HCT116 (cell line): ENCODE measurements around the gene DMKN. TPM values are rescaled to one million over a fixed set of nuclear protein-coding genes. Genes with fewer than 3 reads are reported as not detected.

ENCODE experiments used
- ATAC-seq: fragments of 200-7000 bp; cut with Tn5 transposase; 2 replicates; pipeline ENCODE4 v1.9.1; 2020; ENCODE audit warnings: mild to moderate bottlenecking, moderate library complexity
- BruUV-seq: library from RNA; stranded (reverse); fragments of 400-500 nt; replicated peaks from 2 replicates; lab custom pipeline; 2021; lab: Mats Ljungman, UMichigan
- CTCF ChIA-PET: fragments of 300-600 bp; sonication (Branson Sonifier 250); formaldehyde crosslinking; loops from one replicate; lab custom pipeline; 2021; ENCODE audit warnings: antibody characterized with exemption; lab: Charles Lee
- POLR2A ChIA-PET: fragments of 300-600, 350-600 bp; sonication (Branson Sonifier 250); formaldehyde crosslinking; loops from one replicate; lab custom pipeline; 2021; ENCODE audit warnings: antibody characterized with exemption; lab: Charles Lee
- RAD21 ChIA-PET, 2 experiments: fragments of 300-600 bp; sonication (Branson Sonifier 250); formaldehyde crosslinking; loops; one replicate each; lab custom pipeline; 2023; ENCODE audit warnings: low total read pairs in 2 of 2; ENCODE audit not compliant: uncharacterized antibody in 2 of 2, unreplicated experiment in 2 of 2, low non-redundant PET in 1 of 2; lab: Charles Lee
- DNase-seq: peaks from one replicate; pipeline ENCODE4 v3.0.0-alpha.2; 2010; ENCODE audit warnings: low read depth, low spot score
- H2AFZ ChIP-seq: fragments of 200-600 bp; shearing (Covaris generic), sonication (generic); 2 replicates; pipeline ENCODE4 v1.6.1; 2017; ENCODE audit warnings: low read depth, mixed run types, mixed read lengths, antibody characterized with exemption, low read length; ENCODE audit not compliant: poor library complexity, severe bottlenecking
- H3K27ac ChIP-seq: 2 replicates; pipeline ENCODE4 v1.5.1; 2012; ENCODE audit warnings: low read depth, low read length
- H3K27me3 ChIP-seq: fragments of 200-600 bp; sonication (generic); 2 replicates; pipeline ENCODE4 v1.6.1; 2016; ENCODE audit warnings: mixed run types, low read length, mixed read lengths; ENCODE audit not compliant: insufficient read depth
- H3K36me3 ChIP-seq, 2 experiments: fragments of 200-500 bp in 1 of 2; fragments of 200-600 bp in 1 of 2; sonication (Bioruptor generic) in 1 of 2; sonication (generic) in 1 of 2; 2 replicates each; pipeline versions ENCODE4 v1.5.1 to v1.6.1; 2014 to 2016; ENCODE audit warnings: low read length in 2 of 2, inconsistent platforms in 1 of 2, mixed read lengths in 1 of 2, mixed run types in 1 of 2; ENCODE audit not compliant: insufficient read depth in 2 of 2, control insufficient read depth in 1 of 2
- H3K4me1 ChIP-seq, 2 experiments: fragments of 200-600 bp in 1 of 2; sonication (generic) in 1 of 2; 2 replicates each; pipeline versions ENCODE4 v1.5.1 to v1.6.1; 2012 to 2017; ENCODE audit warnings: low read length in 2 of 2, inconsistent platforms in 1 of 2, mild to moderate bottlenecking in 1 of 2, mixed read lengths in 1 of 2, mixed run types in 1 of 2, moderate library complexity in 1 of 2; ENCODE audit not compliant: insufficient read depth in 2 of 2, control insufficient read depth in 1 of 2
- H3K4me2 ChIP-seq: fragments of 200-600 bp; sonication (generic); 2 replicates; pipeline ENCODE4 v1.6.1; 2017; ENCODE audit warnings: mixed run types, low read length, mixed read lengths
- H3K4me3 ChIP-seq, 2 experiments: fragments of 200-600 bp in 1 of 2; sonication (generic) in 1 of 2; replicated peaks in 1 of 2; 2 replicates each; pipeline ENCODE4 v1.5.1; 2011 to 2016; ENCODE audit warnings: low read length in 2 of 2, control low read depth in 1 of 2, low read depth in 1 of 2, mild to moderate bottlenecking in 1 of 2, mixed read lengths in 1 of 2, mixed run types in 1 of 2
- H3K79me2 ChIP-seq: fragments of 200-600 bp; sonication (generic); 2 replicates; pipeline ENCODE4 v1.6.1; 2017; ENCODE audit warnings: mild to moderate bottlenecking, mixed run types, low read length, moderate library complexity, mixed read lengths; ENCODE audit not compliant: insufficient read depth
- H3K9ac ChIP-seq: fragments of 200-600 bp; sonication (generic); 2 replicates; pipeline ENCODE4 v1.6.1; 2016; ENCODE audit warnings: low read length, mixed read lengths
- H3K9me2 ChIP-seq: fragments of 200-600 bp; sonication (generic), shearing (Covaris generic); 2 replicates; pipeline ENCODE4 v1.6.1; 2017; ENCODE audit warnings: mixed run types, mild to moderate bottlenecking, moderate library complexity; ENCODE audit not compliant: insufficient read depth
- H3K9me3 ChIP-seq, 2 experiments: fragments of 200-500 bp in 1 of 2; fragments of 200-600 bp in 1 of 2; sonication (Bioruptor generic) in 1 of 2; sonication (generic) in 1 of 2; 2 replicates each; pipeline ENCODE4 v1.6.1; 2014 to 2017; ENCODE audit warnings: low read length in 2 of 2, mixed read lengths in 2 of 2, inconsistent platforms in 1 of 2, low read depth in 1 of 2, mild to moderate bottlenecking in 1 of 2, mixed run types in 1 of 2, moderate library complexity in 1 of 2; ENCODE audit not compliant: control insufficient read depth in 1 of 2, insufficient read depth in 1 of 2
- H4K20me1 ChIP-seq: fragments of 200-600 bp; sonication (generic), shearing (Covaris generic); 2 replicates; pipeline ENCODE4 v1.6.1; 2017; ENCODE audit warnings: mixed run types, mild to moderate bottlenecking, moderate library complexity; ENCODE audit not compliant: insufficient read depth
- CEBPB ChIP-seq: IDR thresholded peaks from 2 replicates; pipeline ENCODE4 v1.6.1; 2012; ENCODE audit warnings: low read depth
- EGR1 ChIP-seq: IDR thresholded peaks from 2 replicates; pipeline ENCODE4 v1.6.1; 2012; ENCODE audit warnings: low read depth
- ELF1 ChIP-seq: IDR thresholded peaks from 2 replicates; pipeline ENCODE4 v1.6.1; 2012; ENCODE audit warnings: low read depth, borderline replicate concordance
- EZH2 ChIP-seq: fragments of 200-600 bp; sonication (generic); IDR thresholded peaks from 2 replicates; pipeline ENCODE4 v1.6.1; 2017; ENCODE audit warnings: antibody characterized with exemption, mixed run types
- RAD21 ChIP-seq: IDR thresholded peaks from 2 replicates; pipeline ENCODE4 v1.6.1; 2012; ENCODE audit warnings: low read depth, mild to moderate bottlenecking
- SP1 ChIP-seq: IDR thresholded peaks from 2 replicates; pipeline ENCODE4 v1.6.1; 2012; ENCODE audit warnings: low read depth
- TCF7L2 ChIP-seq: IDR thresholded peaks from 2 replicates; pipeline ENCODE4 v1.7.0; 2011; ENCODE audit warnings: borderline replicate concordance, inconsistent platforms; ENCODE audit not compliant: insufficient read depth, insufficient read length; ENCODE audit errors: extremely low read depth
- YY1 ChIP-seq: IDR thresholded peaks from 2 replicates; pipeline ENCODE4 v1.6.1; 2011; ENCODE audit warnings: low read length, low read depth, moderate library complexity, mild to moderate bottlenecking; ENCODE audit not compliant: insufficient replicate concordance; ENCODE audit errors: extremely low read depth
- ZFX ChIP-seq: fragments of 450-650 bp; IDR thresholded peaks from 2 replicates; pipeline ENCODE4 v1.6.1; 2017
- intact Hi-C: fragments of 100-400 bp; cut with micrococcal nuclease; formaldehyde crosslinking; loops from 2 replicates; pipeline ENCODE4 v1.10.0; 2022
- total RNA-seq: library from RNA; stranded (reverse); gene quantifications from one replicate; pipeline ENCODE4 v1.2.1, GENCODE V29; 2021; ENCODE audit not compliant: unreplicated experiment
- TF ChIP-seq, protein P1 (sequence below): IDR thresholded peaks from 2 replicates; pipeline ENCODE4 v1.6.1; 2012; ENCODE audit warnings: low read depth
- TF ChIP-seq, protein P2 (sequence below), 3 experiments: fragments of 200-600 bp in 1 of 3; sonication (generic) in 1 of 3; IDR thresholded peaks in 2 of 3; conservative IDR thresholded peaks in 1 of 3; 2 replicates each; pipeline ENCODE4 v1.5.1; 2012 to 2017; ENCODE audit warnings: low read depth in 2 of 3, low read length in 2 of 3, antibody characterized with exemption in 1 of 3, borderline replicate concordance in 1 of 3, control low read depth in 1 of 3, mild to moderate bottlenecking in 1 of 3, mixed read lengths in 1 of 3, mixed run types in 1 of 3, moderate library complexity in 1 of 3; ENCODE audit not compliant: insufficient read depth in 1 of 3

The DMKN gene
- total RNA-seq, 1 experiment from 2014 or later = 246 TPM

DNA sequence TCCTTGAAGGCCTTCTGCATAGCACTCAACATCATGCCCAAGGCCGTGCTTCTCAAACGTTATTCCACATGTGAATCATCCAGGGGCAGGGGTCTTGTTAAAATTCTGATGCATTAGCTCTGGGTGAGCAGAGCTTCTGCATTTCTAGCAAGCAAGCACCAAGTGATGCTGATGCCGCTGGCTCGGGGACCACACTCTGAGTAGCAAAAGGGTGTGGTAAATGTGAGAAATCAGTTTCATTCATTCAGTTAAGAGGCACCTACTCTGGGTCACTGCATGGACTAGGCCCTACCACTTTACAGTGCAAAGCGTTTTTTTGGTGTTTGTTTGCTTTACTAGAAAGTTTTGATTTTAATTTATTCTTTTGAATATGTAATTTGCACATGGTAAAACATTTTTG lies 30.4 kb downstream of the DMKN start:
- ChIA-PET RAD21 (no interaction called here), POLR2A (no interaction called here), CTCF (no interaction called here)
- Histone ChIP-seq H3K9me3 (no peaks in the 10 kb centered on the region), H3K4me3 (no peak overlapping the region), H3K9me2 (no peaks in the 10 kb centered on the region), H3K27me3 (peaks cover 9% of the 10 kb centered on the region), H3K4me2 (no peak overlapping the region), H3K79me2 (no peaks in the 10 kb centered on the region), H3K9ac (no peak overlapping the region), H2AFZ (no peak overlapping the region), H3K36me3 (no peaks in the 10 kb centered on the region), H4K20me1 (no peaks in the 10 kb centered on the region), H3K4me1 (peaks cover 2 to 5% of the 10 kb centered on the region in 2 experiments; a peak in 2 of 4 replicates), H3K27ac (no peak overlapping the region)
- TF ChIP-seq EGR1 (no peak), TCF7L2 (no peak), SP1 (no peak), EZH2 (no peak), CEBPB (no peak), ELF1 (no peak), RAD21 (no peak), YY1 (no peak), ZFX (no peak)
- TF ChIP-seq, protein P1, sequence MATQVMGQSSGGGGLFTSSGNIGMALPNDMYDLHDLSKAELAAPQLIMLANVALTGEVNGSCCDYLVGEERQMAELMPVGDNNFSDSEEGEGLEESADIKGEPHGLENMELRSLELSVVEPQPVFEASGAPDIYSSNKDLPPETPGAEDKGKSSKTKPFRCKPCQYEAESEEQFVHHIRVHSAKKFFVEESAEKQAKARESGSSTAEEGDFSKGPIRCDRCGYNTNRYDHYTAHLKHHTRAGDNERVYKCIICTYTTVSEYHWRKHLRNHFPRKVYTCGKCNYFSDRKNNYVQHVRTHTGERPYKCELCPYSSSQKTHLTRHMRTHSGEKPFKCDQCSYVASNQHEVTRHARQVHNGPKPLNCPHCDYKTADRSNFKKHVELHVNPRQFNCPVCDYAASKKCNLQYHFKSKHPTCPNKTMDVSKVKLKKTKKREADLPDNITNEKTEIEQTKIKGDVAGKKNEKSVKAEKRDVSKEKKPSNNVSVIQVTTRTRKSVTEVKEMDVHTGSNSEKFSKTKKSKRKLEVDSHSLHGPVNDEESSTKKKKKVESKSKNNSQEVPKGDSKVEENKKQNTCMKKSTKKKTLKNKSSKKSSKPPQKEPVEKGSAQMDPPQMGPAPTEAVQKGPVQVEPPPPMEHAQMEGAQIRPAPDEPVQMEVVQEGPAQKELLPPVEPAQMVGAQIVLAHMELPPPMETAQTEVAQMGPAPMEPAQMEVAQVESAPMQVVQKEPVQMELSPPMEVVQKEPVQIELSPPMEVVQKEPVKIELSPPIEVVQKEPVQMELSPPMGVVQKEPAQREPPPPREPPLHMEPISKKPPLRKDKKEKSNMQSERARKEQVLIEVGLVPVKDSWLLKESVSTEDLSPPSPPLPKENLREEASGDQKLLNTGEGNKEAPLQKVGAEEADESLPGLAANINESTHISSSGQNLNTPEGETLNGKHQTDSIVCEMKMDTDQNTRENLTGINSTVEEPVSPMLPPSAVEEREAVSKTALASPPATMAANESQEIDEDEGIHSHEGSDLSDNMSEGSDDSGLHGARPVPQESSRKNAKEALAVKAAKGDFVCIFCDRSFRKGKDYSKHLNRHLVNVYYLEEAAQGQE = no peak
- TF ChIP-seq, protein P2, sequence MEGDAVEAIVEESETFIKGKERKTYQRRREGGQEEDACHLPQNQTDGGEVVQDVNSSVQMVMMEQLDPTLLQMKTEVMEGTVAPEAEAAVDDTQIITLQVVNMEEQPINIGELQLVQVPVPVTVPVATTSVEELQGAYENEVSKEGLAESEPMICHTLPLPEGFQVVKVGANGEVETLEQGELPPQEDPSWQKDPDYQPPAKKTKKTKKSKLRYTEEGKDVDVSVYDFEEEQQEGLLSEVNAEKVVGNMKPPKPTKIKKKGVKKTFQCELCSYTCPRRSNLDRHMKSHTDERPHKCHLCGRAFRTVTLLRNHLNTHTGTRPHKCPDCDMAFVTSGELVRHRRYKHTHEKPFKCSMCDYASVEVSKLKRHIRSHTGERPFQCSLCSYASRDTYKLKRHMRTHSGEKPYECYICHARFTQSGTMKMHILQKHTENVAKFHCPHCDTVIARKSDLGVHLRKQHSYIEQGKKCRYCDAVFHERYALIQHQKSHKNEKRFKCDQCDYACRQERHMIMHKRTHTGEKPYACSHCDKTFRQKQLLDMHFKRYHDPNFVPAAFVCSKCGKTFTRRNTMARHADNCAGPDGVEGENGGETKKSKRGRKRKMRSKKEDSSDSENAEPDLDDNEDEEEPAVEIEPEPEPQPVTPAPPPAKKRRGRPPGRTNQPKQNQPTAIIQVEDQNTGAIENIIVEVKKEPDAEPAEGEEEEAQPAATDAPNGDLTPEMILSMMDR (IDR thresholded peaks at IDR 0.05 in 2 of 3, conservative IDR thresholded peaks at IDR 0.05 in 1 of 3; ENCODE audit: borderline replicate concordance in 1 of 3, insufficient read depth in 1 of 3, low read depth in 2 of 3, low read length in 2 of 3) = no peak
- intact Hi-C loops = no loop called here
- DNase-seq = no peak
- BruUV-seq = no TSS peak
- ATAC-seq = no peak
